HUDEP-2 (cell line): ENCODE data around the gene TMEM37.
"Not testable (repeated sequence)": the region's sequence is repeated elsewhere in the genome, so short reads cannot be mapped to it uniquely, and the experiment has no call there.

Source experiments
- DNase-seq, 76 experiments: peaks; one replicate each; lab custom pipeline; 2025; ENCODE audit not compliant: unreplicated experiment in 76 of 76; lab: John Stamatoyannopoulos, UW

The TMEM37 gene

GRCh38 chr2:119431155-119431975, at the start of gene TMEM37:
TMEM37 (plus strand) TSS chr2:119431854; CDS start chr2:119431904, 50 bp downstream.
- peak in 32 of 76 experiments; percentile 1 to 57 (median 18) for DNase-seq

- DNase-seq = no peak
Measured at GRCh38 chr2:119383410-119384140, 48.1 kb upstream of the TMEM37 start.

- DNase-seq = no peak
Measured at GRCh38 chr2:119384971-119385370, 46.7 kb upstream of the TMEM37 start.

- no peak for DNase-seq
Measured at GRCh38 chr2:119385466-119385865, 46.2 kb upstream of the TMEM37 start.

- DNase-seq = peak in 48 of 76 experiments; percentile 1 to 82 (median 24)
Measured at GRCh38 chr2:119387381-119388129, 44.1 kb upstream of the TMEM37 start.

GRCh38 chr2:119389615-119390306, 41.9 kb upstream of the TMEM37 start:
- peak in 14 of 76 experiments; percentile 1 to 33 (median 10) for DNase-seq

- no peak for DNase-seq
Measured at GRCh38 chr2:119393971-119394748, 37.5 kb upstream of the TMEM37 start.

GRCh38 chr2:119397196-119397595, 34.5 kb upstream of the TMEM37 start:
- DNase-seq = no peak

GRCh38 chr2:119402106-119402505, 29.5 kb upstream of the TMEM37 start:
- no peak for DNase-seq

- DNase-seq = no peak
Measured at GRCh38 chr2:119402645-119403560, 28.8 kb upstream of the TMEM37 start.

- DNase-seq = not testable (repeated sequence)
Measured at GRCh38 chr2:119403618-119404017, 28.0 kb upstream of the TMEM37 start.

- no peak for DNase-seq
Measured at GRCh38 chr2:119405151-119405550, 26.5 kb upstream of the TMEM37 start.

GRCh38 chr2:119407430-119408220, 24.0 kb upstream of the TMEM37 start:
- DNase-seq = peak in 30 of 76 experiments; percentile 3 to 47 (median 21)

- DNase-seq = no peak
Measured at GRCh38 chr2:119408221-119408619, 23.4 kb upstream of the TMEM37 start.

GRCh38 chr2:119409506-119409905, 22.1 kb upstream of the TMEM37 start:
- no peak for DNase-seq

- DNase-seq = no peak
Measured at GRCh38 chr2:119414894-119415293, 16.8 kb upstream of the TMEM37 start.

GRCh38 chr2:119415630-119416029, 16.0 kb upstream of the TMEM37 start:
- no peak for DNase-seq
